ENCODE measurements around the gene EPHB2.

- TF ChIP-seq, protein P1, sequence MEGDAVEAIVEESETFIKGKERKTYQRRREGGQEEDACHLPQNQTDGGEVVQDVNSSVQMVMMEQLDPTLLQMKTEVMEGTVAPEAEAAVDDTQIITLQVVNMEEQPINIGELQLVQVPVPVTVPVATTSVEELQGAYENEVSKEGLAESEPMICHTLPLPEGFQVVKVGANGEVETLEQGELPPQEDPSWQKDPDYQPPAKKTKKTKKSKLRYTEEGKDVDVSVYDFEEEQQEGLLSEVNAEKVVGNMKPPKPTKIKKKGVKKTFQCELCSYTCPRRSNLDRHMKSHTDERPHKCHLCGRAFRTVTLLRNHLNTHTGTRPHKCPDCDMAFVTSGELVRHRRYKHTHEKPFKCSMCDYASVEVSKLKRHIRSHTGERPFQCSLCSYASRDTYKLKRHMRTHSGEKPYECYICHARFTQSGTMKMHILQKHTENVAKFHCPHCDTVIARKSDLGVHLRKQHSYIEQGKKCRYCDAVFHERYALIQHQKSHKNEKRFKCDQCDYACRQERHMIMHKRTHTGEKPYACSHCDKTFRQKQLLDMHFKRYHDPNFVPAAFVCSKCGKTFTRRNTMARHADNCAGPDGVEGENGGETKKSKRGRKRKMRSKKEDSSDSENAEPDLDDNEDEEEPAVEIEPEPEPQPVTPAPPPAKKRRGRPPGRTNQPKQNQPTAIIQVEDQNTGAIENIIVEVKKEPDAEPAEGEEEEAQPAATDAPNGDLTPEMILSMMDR (IDR thresholded peaks at IDR 0.05), result no peak
- no peak for TF ChIP-seq POLR2A (IDR thresholded peaks at IDR 0.05)
Observed at GRCh38 chr1:22932803-22933470, 222.3 kb downstream of the EPHB2 start.
